ENCODE measurements around the gene NEU3. TPM values are rescaled to one million over a fixed set of nuclear protein-coding genes. Genes with fewer than 3 reads are reported as not detected.
"Not testable (repeated sequence)": the region's sequence is repeated elsewhere in the genome, so short reads cannot be mapped to it uniquely, and the experiment has no call there.

The NEU3 gene
- total RNA-seq, 2 donors from 2014 or later: 15.7 to 16.9 TPM

GRCh38 chr11:75000975-75001354 is 12.2 kb downstream of the NEU3 start:
- Mint-ChIP-seq H3K9me3 (no peaks in the 10 kb centered on the region), H3K27me3 (ENCODE audit: low read depth) (no peaks in the 10 kb centered on the region), H3K4me3 (no peak overlapping the region), H3K27ac (no peak overlapping the region), H3K4me1 (ENCODE audit: low read depth) (no peaks in the 10 kb centered on the region), H3K36me3 (ENCODE audit: insufficient read depth in 2 of 2) (peaks cover 0 to 2% of the 10 kb centered on the region in 2 donors)
- DNase-seq (no peak), ATAC-seq (replicated peaks in 1 of 2) (no peak)

GRCh38 chr11:75001686-75002085 is 13.0 kb downstream of the NEU3 start:
- H3K27me3 Mint-ChIP-seq (ENCODE audit: low read depth): no peaks in the 10 kb centered on the region
- H3K4me3 Mint-ChIP-seq: no peak overlapping the region
- no peak overlapping the region for H3K27ac Mint-ChIP-seq
- DNase-seq: no peak
- ATAC-seq (replicated peaks in 1 of 2): no peak
- no peaks in the 10 kb centered on the region for H3K4me1 Mint-ChIP-seq (ENCODE audit: low read depth)
- H3K36me3 Mint-ChIP-seq (ENCODE audit: insufficient read depth in 2 of 2): peaks cover 0 to 3% of the 10 kb centered on the region in 2 donors
- H3K9me3 Mint-ChIP-seq: no peaks in the 10 kb centered on the region

GRCh38 chr11:75002516-75002915 is 13.8 kb downstream of the NEU3 start:
- Mint-ChIP-seq H3K36me3 (ENCODE audit: insufficient read depth in 2 of 2) (peaks cover 3 to 11% of the 10 kb centered on the region in 2 donors), H3K4me3 (no peak overlapping the region), H3K27me3 (ENCODE audit: low read depth) (no peaks in the 10 kb centered on the region), H3K9me3 (no peaks in the 10 kb centered on the region), H3K4me1 (ENCODE audit: low read depth) (no peaks in the 10 kb centered on the region), H3K27ac (no peak overlapping the region)
- ATAC-seq (replicated peaks in 1 of 2) (no peak), DNase-seq (no peak)

GRCh38 chr11:75004215-75004614 is 15.5 kb downstream of the NEU3 start:
- peaks cover 3 to 16% of the 10 kb centered on the region in 2 donors for H3K36me3 Mint-ChIP-seq (ENCODE audit: insufficient read depth in 2 of 2)
- H3K27ac Mint-ChIP-seq: no peak overlapping the region

GRCh38 chr11:75011357-75011756 is 22.6 kb downstream of the NEU3 start:
- H3K27me3 Mint-ChIP-seq (ENCODE audit: low read depth): no peaks in the 10 kb centered on the region
- peaks cover 3 to 16% of the 10 kb centered on the region in 2 donors for H3K36me3 Mint-ChIP-seq (ENCODE audit: insufficient read depth in 2 of 2)
- no peak overlapping the region for H3K4me3 Mint-ChIP-seq
- H3K9me3 Mint-ChIP-seq: no peaks in the 10 kb centered on the region
- H3K4me1 Mint-ChIP-seq (ENCODE audit: low read depth): peaks cover 6% of the 10 kb centered on the region
- ATAC-seq (replicated peaks in 1 of 2) (no peak), DNase-seq (no peak)
- no peak overlapping the region for H3K27ac Mint-ChIP-seq

More at GRCh38 chr11:75004215-75004614, 15.5 kb downstream of the NEU3 start:
- Mint-ChIP-seq H3K9me3 (no peaks in the 10 kb centered on the region), H3K4me1 (ENCODE audit: low read depth) (no peaks in the 10 kb centered on the region), H3K4me3 (no peak overlapping the region), H3K27me3 (ENCODE audit: low read depth) (no peaks in the 10 kb centered on the region)
- ATAC-seq (replicated peaks in 1 of 2) (no peak), DNase-seq (no peak)

GRCh38 chr11:75011872-75012271 is 23.1 kb downstream of the NEU3 start:
- Mint-ChIP-seq H3K4me3 (no peak overlapping the region), H3K27ac (no peak overlapping the region), H3K4me1 (ENCODE audit: low read depth) (peaks cover 6% of the 10 kb centered on the region)

GRCh38 chr11:75013051-75013450 is 24.3 kb downstream of the NEU3 start:
- no peak for DNase-seq

More at GRCh38 chr11:75011872-75012271, 23.1 kb downstream of the NEU3 start:
- Mint-ChIP-seq H3K9me3 (no peaks in the 10 kb centered on the region), H3K36me3 (ENCODE audit: insufficient read depth in 2 of 2) (peaks cover 3 to 14% of the 10 kb centered on the region in 2 donors), H3K27me3 (ENCODE audit: low read depth) (no peaks in the 10 kb centered on the region)
- ATAC-seq (replicated peaks in 1 of 2) (no peak), DNase-seq (no peak)

GRCh38 chr11:75014129-75014528 is 25.4 kb downstream of the NEU3 start:
- Mint-ChIP-seq H3K4me1 (ENCODE audit: low read depth) (peaks cover 6% of the 10 kb centered on the region), H3K27me3 (ENCODE audit: low read depth) (no peaks in the 10 kb centered on the region), H3K27ac (no peak overlapping the region), H3K4me3 (no peak overlapping the region), H3K36me3 (ENCODE audit: insufficient read depth in 2 of 2) (peaks cover 0 to 3% of the 10 kb centered on the region in 2 donors), H3K9me3 (no peaks in the 10 kb centered on the region)
- DNase-seq (no peak), ATAC-seq (replicated peaks in 1 of 2) (no peak)

More at GRCh38 chr11:75013051-75013450, 24.3 kb downstream of the NEU3 start:
- Mint-ChIP-seq H3K9me3 (no peaks in the 10 kb centered on the region), H3K4me1 (ENCODE audit: low read depth) (peaks cover 6% of the 10 kb centered on the region), H3K27me3 (ENCODE audit: low read depth) (no peaks in the 10 kb centered on the region), H3K4me3 (no peak overlapping the region), H3K36me3 (ENCODE audit: insufficient read depth in 2 of 2) (peaks cover 0 to 6% of the 10 kb centered on the region in 2 donors), H3K27ac (no peak overlapping the region)
- ATAC-seq (replicated peaks in 1 of 2): peak in 1 of 2 donors; percentile 23

- H3K27ac Mint-ChIP-seq; H3K9me3 Mint-ChIP-seq; H3K27me3 Mint-ChIP-seq (ENCODE audit: low read depth); DNase-seq; H3K4me3 Mint-ChIP-seq; H3K4me1 Mint-ChIP-seq (ENCODE audit: low read depth); ATAC-seq (replicated peaks in 1 of 2); H3K36me3 Mint-ChIP-seq (ENCODE audit: insufficient read depth in 2 of 2): not testable (repeated sequence)
These were observed 30.5 kb downstream of the NEU3 start for GRCh38 chr11:75019200-75019599.

- not testable (repeated sequence) for H3K4me3 Mint-ChIP-seq; H3K27ac Mint-ChIP-seq; H3K4me1 Mint-ChIP-seq (ENCODE audit: low read depth)
These were observed 31.6 kb downstream of the NEU3 start for GRCh38 chr11:75020328-75020727.

GRCh38 chr11:75022296-75022695 is 33.6 kb downstream of the NEU3 start:
- Mint-ChIP-seq H3K27ac (no peak overlapping the region), H3K27me3 (ENCODE audit: low read depth) (no peaks in the 10 kb centered on the region)
- no peak for ATAC-seq (replicated peaks in 1 of 2)

More at GRCh38 chr11:75020328-75020727, 31.6 kb downstream of the NEU3 start:
- H3K9me3 Mint-ChIP-seq; ATAC-seq (replicated peaks in 1 of 2); H3K36me3 Mint-ChIP-seq (ENCODE audit: insufficient read depth in 2 of 2); H3K27me3 Mint-ChIP-seq (ENCODE audit: low read depth); DNase-seq: not testable (repeated sequence)

GRCh38 chr11:75022759-75023396 is 34.1 kb downstream of the NEU3 start:
- Mint-ChIP-seq H3K27ac (no peak overlapping the region), H3K27me3 (ENCODE audit: low read depth) (no peaks in the 10 kb centered on the region), H3K4me3 (no peak overlapping the region), H3K9me3 (no peaks in the 10 kb centered on the region), H3K36me3 (ENCODE audit: insufficient read depth in 2 of 2) (no peaks in the 10 kb centered on the region), H3K4me1 (ENCODE audit: low read depth) (no peaks in the 10 kb centered on the region)
- ATAC-seq (replicated peaks in 1 of 2) (peak; percentile 69 to 83), DNase-seq (peak; percentile 72 to 76)

More at GRCh38 chr11:75022296-75022695, 33.6 kb downstream of the NEU3 start:
- Mint-ChIP-seq H3K4me1 (ENCODE audit: low read depth) (no peaks in the 10 kb centered on the region), H3K36me3 (ENCODE audit: insufficient read depth in 2 of 2) (no peaks in the 10 kb centered on the region), H3K9me3 (no peaks in the 10 kb centered on the region), H3K4me3 (no peak overlapping the region)
- DNase-seq: no peak

- Mint-ChIP-seq H3K9me3 (no peaks in the 10 kb centered on the region), H3K27me3 (ENCODE audit: low read depth) (no peaks in the 10 kb centered on the region), H3K4me1 (ENCODE audit: low read depth) (no peaks in the 10 kb centered on the region), H3K4me3 (no peak overlapping the region), H3K27ac (no peak overlapping the region), H3K36me3 (ENCODE audit: insufficient read depth in 2 of 2) (no peaks in the 10 kb centered on the region)
- ATAC-seq (replicated peaks in 1 of 2) (no peak), DNase-seq (no peak)
These were observed 34.8 kb downstream of the NEU3 start for GRCh38 chr11:75023446-75024067.

GRCh38 chr11:75024068-75024449 is 35.3 kb downstream of the NEU3 start:
- DNase-seq: no peak
- no peak overlapping the region for H3K27ac Mint-ChIP-seq
- H3K36me3 Mint-ChIP-seq (ENCODE audit: insufficient read depth in 2 of 2): no peaks in the 10 kb centered on the region
- H3K4me3 Mint-ChIP-seq: no peak overlapping the region
- ATAC-seq (replicated peaks in 1 of 2): no peak
- H3K9me3 Mint-ChIP-seq: no peaks in the 10 kb centered on the region
- H3K4me1 Mint-ChIP-seq (ENCODE audit: low read depth): no peaks in the 10 kb centered on the region
- no peaks in the 10 kb centered on the region for H3K27me3 Mint-ChIP-seq (ENCODE audit: low read depth)
